OCI-LY7 (cell line): ENCODE measurements around the gene PKLR.

Experiments
- CTCF ChIP-seq: fragments of 200-600 bp; sonication (generic); conservative IDR thresholded peaks from 2 replicates; pipeline ENCODE4 v1.5.1; 2014; ENCODE audit warnings: mild to moderate bottlenecking, antibody characterized with exemption, low read length, moderate library complexity, mixed read lengths
- EZH2phosphoT487 ChIP-seq: fragments of 200-600 bp; sonication (generic); IDR thresholded peaks from 2 replicates; pipeline ENCODE4 v1.6.1; 2018; ENCODE audit warnings: low read depth, borderline replicate concordance, mild to moderate bottlenecking, mixed run types, antibody characterized with exemption, low read length, moderate library complexity, mixed read lengths

GRCh38 chr1:155304558-155305063 lies 3.4 kb upstream of the PKLR start:
- no peak for TF ChIP-seq CTCF
- no peak for TF ChIP-seq EZH2phosphoT487
